ENCODE measurements around the gene RGS1. TPM values are rescaled to one million over a fixed set of nuclear protein-coding genes. Genes with fewer than 3 reads are reported as not detected.

Gene RGS1
- total and polyA plus RNA-seq, 9 of the 15 experiments (the other 6 are each of a cell fraction or from before 2014, with no cell fraction given) = not detected

DNA sequence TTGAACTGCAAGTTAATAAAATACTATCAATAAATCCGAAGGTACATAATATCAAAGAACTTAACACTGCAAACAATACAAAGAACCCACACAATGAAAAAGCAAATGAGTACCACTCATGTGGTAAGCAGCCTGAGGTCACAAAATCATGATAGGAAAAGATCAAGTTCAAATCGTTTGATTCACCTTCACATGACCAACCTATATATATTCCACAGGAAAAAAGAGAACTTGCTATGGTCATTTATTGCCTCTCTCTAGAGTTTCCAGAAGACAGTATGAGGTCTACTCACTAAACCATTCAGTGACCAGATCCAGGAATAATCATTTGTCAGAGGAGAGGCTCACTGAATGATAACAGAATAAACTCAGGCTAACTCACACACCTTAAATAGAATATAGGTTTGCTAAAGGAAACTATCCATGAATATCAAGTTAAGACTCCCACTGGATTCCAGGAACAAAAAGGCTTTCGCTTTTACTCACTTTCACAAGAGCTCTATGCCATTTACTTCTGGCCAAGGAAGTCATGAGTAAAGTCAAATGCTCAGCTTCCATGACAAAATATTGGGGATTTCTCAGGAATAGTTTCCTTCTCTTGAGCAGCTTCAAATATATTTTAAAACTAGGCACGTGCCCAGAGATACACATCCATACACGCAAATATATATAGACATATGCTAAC is 48.3 kb upstream of the RGS1 start:
- DNase-seq (ENCODE audit: extremely low read depth in 1 of 4, low spot score in 3 of 4) (no peak), FAIRE-seq (peak; percentile 6), ATAC-seq (no peak)
- Histone ChIP-seq H3K9me3 (replicated peaks; ENCODE audit: control insufficient read depth, insufficient read depth, low read depth, low read length) (no peaks in the 10 kb centered on the region), H3K36me3 (ENCODE audit: control insufficient read depth, insufficient read depth, low read length) (no peaks in the 10 kb centered on the region), H3K9me1 (ENCODE audit: control insufficient read depth, insufficient read depth, low read length) (no peaks in the 10 kb centered on the region), H3K4me1 (replicated peaks in 1 of 2; ENCODE audit: control insufficient read depth in 2 of 2, insufficient read depth in 2 of 2, low read length in 2 of 2) (no peaks in the 10 kb centered on the region), H3K27me3 (ENCODE audit: control insufficient read depth in 2 of 2, insufficient read depth in 2 of 2, low read length in 2 of 2) (no peaks in the 10 kb centered on the region), H2AFZ (ENCODE audit: low read depth, low read length) (no peak overlapping the region), H3K27ac (ENCODE audit: extremely low read depth, low read depth, low read length) (no peak overlapping the region), H3K9ac (ENCODE audit: insufficient read depth in 1 of 2, low read depth in 2 of 2, low read length in 2 of 2) (no peak overlapping the region), H3K79me2 (ENCODE audit: control insufficient read depth, insufficient read depth, low read length) (no peaks in the 10 kb centered on the region), H3K4me3 (no peak overlapping the region), H4K20me1 (replicated peaks; ENCODE audit: control insufficient read depth, insufficient read depth, low read length) (no peaks in the 10 kb centered on the region), H3K4me2 (ENCODE audit: insufficient read depth, low read length) (no peak overlapping the region)
- CTCF ChIA-PET (ENCODE audit: low intra/inter-chr PET ratio) = no interaction called here
- no TSS peak for BruUV-seq (replicated peaks)
- intact Hi-C loops (cut with micrococcal nuclease) = no loop called here
- in situ Hi-C loops (cut with MboI) = no loop called here
- POLR2A ChIA-PET = no interaction called here
- TF ChIP-seq, protein P1, sequence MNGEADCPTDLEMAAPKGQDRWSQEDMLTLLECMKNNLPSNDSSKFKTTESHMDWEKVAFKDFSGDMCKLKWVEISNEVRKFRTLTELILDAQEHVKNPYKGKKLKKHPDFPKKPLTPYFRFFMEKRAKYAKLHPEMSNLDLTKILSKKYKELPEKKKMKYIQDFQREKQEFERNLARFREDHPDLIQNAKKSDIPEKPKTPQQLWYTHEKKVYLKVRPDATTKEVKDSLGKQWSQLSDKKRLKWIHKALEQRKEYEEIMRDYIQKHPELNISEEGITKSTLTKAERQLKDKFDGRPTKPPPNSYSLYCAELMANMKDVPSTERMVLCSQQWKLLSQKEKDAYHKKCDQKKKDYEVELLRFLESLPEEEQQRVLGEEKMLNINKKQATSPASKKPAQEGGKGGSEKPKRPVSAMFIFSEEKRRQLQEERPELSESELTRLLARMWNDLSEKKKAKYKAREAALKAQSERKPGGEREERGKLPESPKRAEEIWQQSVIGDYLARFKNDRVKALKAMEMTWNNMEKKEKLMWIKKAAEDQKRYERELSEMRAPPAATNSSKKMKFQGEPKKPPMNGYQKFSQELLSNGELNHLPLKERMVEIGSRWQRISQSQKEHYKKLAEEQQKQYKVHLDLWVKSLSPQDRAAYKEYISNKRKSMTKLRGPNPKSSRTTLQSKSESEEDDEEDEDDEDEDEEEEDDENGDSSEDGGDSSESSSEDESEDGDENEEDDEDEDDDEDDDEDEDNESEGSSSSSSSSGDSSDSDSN (IDR thresholded peaks at IDR 0.05; ENCODE audit: borderline replicate concordance in 1 of 2, low read depth in 2 of 2, low read length in 2 of 2) = no peak
- no peak for TF ChIP-seq SNIP1 (IDR thresholded peaks at IDR 0.05; ENCODE audit: low read depth)
- TF ChIP-seq MCM5 (IDR thresholded peaks at IDR 0.05; ENCODE audit: low read depth) = no peak
- TF ChIP-seq HDGF (IDR thresholded peaks at IDR 0.05) = no peak
- TF ChIP-seq ZC3H11A (IDR thresholded peaks at IDR 0.05; ENCODE audit: low read depth, low read length) = no peak
- TF ChIP-seq RB1 (IDR thresholded peaks at IDR 0.05; ENCODE audit: low read depth) = no peak
- TF ChIP-seq FOXA1 (IDR thresholded peaks at IDR 0.05; ENCODE audit: borderline replicate concordance) = no peak
- no peak for TF ChIP-seq CEBPG (CRISPR knock-in tag; IDR thresholded peaks at IDR 0.05)
- TF ChIP-seq CEBPG (tag; conservative IDR thresholded peaks at IDR 0.05 in 1 of 2, IDR thresholded peaks at IDR 0.05 in 1 of 2) = no peak
- no peak for TF ChIP-seq FOXP1 (CRISPR knock-in tag; IDR thresholded peaks at IDR 0.05)
- no peak for TF ChIP-seq HDAC1 (IDR thresholded peaks at IDR 0.05)
- no peak for TF ChIP-seq ZNF444 (CRISPR knock-in tag; IDR thresholded peaks at IDR 0.05)
- TF ChIP-seq CHD1 (IDR thresholded peaks at IDR 0.05; ENCODE audit: low read length) = no peak
- no peak for TF ChIP-seq ZNF551 (CRISPR knock-in tag; IDR thresholded peaks at IDR 0.05)
- TF ChIP-seq ZNF143 (CRISPR knock-in tag; IDR thresholded peaks at IDR 0.05) = no peak
- TF ChIP-seq GATAD2A (IDR thresholded peaks at IDR 0.05) = no peak
- TF ChIP-seq, protein P2, sequence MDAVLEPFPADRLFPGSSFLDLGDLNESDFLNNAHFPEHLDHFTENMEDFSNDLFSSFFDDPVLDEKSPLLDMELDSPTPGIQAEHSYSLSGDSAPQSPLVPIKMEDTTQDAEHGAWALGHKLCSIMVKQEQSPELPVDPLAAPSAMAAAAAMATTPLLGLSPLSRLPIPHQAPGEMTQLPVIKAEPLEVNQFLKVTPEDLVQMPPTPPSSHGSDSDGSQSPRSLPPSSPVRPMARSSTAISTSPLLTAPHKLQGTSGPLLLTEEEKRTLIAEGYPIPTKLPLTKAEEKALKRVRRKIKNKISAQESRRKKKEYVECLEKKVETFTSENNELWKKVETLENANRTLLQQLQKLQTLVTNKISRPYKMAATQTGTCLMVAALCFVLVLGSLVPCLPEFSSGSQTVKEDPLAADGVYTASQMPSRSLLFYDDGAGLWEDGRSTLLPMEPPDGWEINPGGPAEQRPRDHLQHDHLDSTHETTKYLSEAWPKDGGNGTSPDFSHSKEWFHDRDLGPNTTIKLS (IDR thresholded peaks at IDR 0.05; ENCODE audit: borderline replicate concordance, low read depth) = no peak
- no peak for TF ChIP-seq FOXK1 (CRISPR knock-in tag; IDR thresholded peaks at IDR 0.05; ENCODE audit: borderline replicate concordance)
- no peak for TF ChIP-seq GTF2E2 (tag; IDR thresholded peaks at IDR 0.05)
- TF ChIP-seq HNRNPH1 (optimal IDR thresholded peaks at IDR 0.05; ENCODE audit: low read depth, low read length) = no peak
- TF ChIP-seq RNF2 (IDR thresholded peaks at IDR 0.05) = no peak
- WGBS (ENCODE audit: insufficient coverage, low coverage, missing lambda C conversion rate) = 1% methylated on average over 5 of the region's 5 CpGs

Data from K562 (cell line).